ENCODE results near the gene ICA1.

ICA1 gene

GRCh38 chr7:8214244-8214824, 47.6 kb downstream of the ICA1 start:
- ATAC-seq (ENCODE audit: low read depth), result peak; percentile 35; the same call in 1 of the 3 replicates
- Histone ChIP-seq H3K4me3 (ENCODE audit: severe bottlenecking) (no peak overlapping the region), H3K9me3 (ENCODE audit: severe bottlenecking) (no peaks in the 10 kb centered on the region), H3K4me1 (ENCODE audit: insufficient read depth, poor library complexity, severe bottlenecking) (no peaks in the 10 kb centered on the region), H3K27me3 (ENCODE audit: insufficient read depth, poor library complexity, severe bottlenecking) (no peaks in the 10 kb centered on the region), H3K27ac (ENCODE audit: poor library complexity, severe bottlenecking) (no peak overlapping the region), H3K36me3 (ENCODE audit: low read depth) (no peaks in the 10 kb centered on the region)
- DNase-seq (ENCODE audit: low spot score), result no peak
- no peak for TF ChIP-seq CTCF (IDR thresholded peaks at IDR 0.05; ENCODE audit: poor library complexity, severe bottlenecking)

GRCh38 chr7:8213381-8213780, 48.6 kb downstream of the ICA1 start:
- H3K9me3 ChIP-seq (ENCODE audit: severe bottlenecking), result no peaks in the 10 kb centered on the region
- DNase-seq (ENCODE audit: low spot score) (no peak), ATAC-seq (ENCODE audit: low read depth) (no peak)
- H3K4me1 ChIP-seq (ENCODE audit: insufficient read depth, poor library complexity, severe bottlenecking), result no peaks in the 10 kb centered on the region
- no peak overlapping the region for H3K4me3 ChIP-seq (ENCODE audit: severe bottlenecking)
- no peaks in the 10 kb centered on the region for H3K36me3 ChIP-seq (ENCODE audit: low read depth)
- H3K27me3 ChIP-seq (ENCODE audit: insufficient read depth, poor library complexity, severe bottlenecking), result no peaks in the 10 kb centered on the region
- H3K27ac ChIP-seq (ENCODE audit: poor library complexity, severe bottlenecking), result no peak overlapping the region
- no peak for TF ChIP-seq CTCF (IDR thresholded peaks at IDR 0.05; ENCODE audit: poor library complexity, severe bottlenecking)

GRCh38 chr7:8212638-8213037, 49.3 kb downstream of the ICA1 start:
- Histone ChIP-seq H3K4me3 (ENCODE audit: severe bottlenecking) (no peak overlapping the region), H3K27ac (ENCODE audit: poor library complexity, severe bottlenecking) (no peak overlapping the region), H3K27me3 (ENCODE audit: insufficient read depth, poor library complexity, severe bottlenecking) (no peaks in the 10 kb centered on the region), H3K4me1 (ENCODE audit: insufficient read depth, poor library complexity, severe bottlenecking) (no peaks in the 10 kb centered on the region), H3K36me3 (ENCODE audit: low read depth) (no peaks in the 10 kb centered on the region), H3K9me3 (ENCODE audit: severe bottlenecking) (no peaks in the 10 kb centered on the region)
- DNase-seq (ENCODE audit: low spot score), result no peak
- no peak for TF ChIP-seq CTCF (IDR thresholded peaks at IDR 0.05; ENCODE audit: poor library complexity, severe bottlenecking)
- no peak for ATAC-seq (ENCODE audit: low read depth)

DNA sequence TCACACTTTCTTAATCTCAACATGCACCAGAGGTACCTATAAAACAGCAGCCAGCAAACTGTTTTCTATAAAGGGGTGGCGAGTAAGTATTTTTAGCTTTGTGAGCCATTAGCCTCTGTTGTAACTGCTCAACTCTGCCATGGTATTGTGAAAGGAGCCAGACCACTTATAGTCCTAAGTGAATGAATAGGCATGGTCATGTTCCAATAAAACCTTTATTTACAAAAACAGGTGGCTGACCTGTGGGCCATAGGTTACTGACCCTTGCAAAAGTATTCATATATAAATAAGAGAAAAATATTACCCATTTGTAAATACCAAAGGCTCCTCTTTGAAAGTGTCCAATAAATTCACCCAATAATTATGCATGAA, 50.3 kb downstream of the ICA1 start:
- no peaks in the 10 kb centered on the region for H3K9me3 ChIP-seq (ENCODE audit: severe bottlenecking)
- H3K27ac ChIP-seq (ENCODE audit: poor library complexity, severe bottlenecking), result no peak overlapping the region
- no peak for TF ChIP-seq CTCF (IDR thresholded peaks at IDR 0.05; ENCODE audit: poor library complexity, severe bottlenecking)
- H3K4me3 ChIP-seq (ENCODE audit: severe bottlenecking), result no peak overlapping the region
- no peaks in the 10 kb centered on the region for H3K4me1 ChIP-seq (ENCODE audit: insufficient read depth, poor library complexity, severe bottlenecking)
- H3K27me3 ChIP-seq (ENCODE audit: insufficient read depth, poor library complexity, severe bottlenecking), result no peaks in the 10 kb centered on the region
- DNase-seq (ENCODE audit: low spot score) (no peak), ATAC-seq (ENCODE audit: low read depth) (no peak)
- H3K36me3 ChIP-seq (ENCODE audit: low read depth), result no peaks in the 10 kb centered on the region

DNA sequence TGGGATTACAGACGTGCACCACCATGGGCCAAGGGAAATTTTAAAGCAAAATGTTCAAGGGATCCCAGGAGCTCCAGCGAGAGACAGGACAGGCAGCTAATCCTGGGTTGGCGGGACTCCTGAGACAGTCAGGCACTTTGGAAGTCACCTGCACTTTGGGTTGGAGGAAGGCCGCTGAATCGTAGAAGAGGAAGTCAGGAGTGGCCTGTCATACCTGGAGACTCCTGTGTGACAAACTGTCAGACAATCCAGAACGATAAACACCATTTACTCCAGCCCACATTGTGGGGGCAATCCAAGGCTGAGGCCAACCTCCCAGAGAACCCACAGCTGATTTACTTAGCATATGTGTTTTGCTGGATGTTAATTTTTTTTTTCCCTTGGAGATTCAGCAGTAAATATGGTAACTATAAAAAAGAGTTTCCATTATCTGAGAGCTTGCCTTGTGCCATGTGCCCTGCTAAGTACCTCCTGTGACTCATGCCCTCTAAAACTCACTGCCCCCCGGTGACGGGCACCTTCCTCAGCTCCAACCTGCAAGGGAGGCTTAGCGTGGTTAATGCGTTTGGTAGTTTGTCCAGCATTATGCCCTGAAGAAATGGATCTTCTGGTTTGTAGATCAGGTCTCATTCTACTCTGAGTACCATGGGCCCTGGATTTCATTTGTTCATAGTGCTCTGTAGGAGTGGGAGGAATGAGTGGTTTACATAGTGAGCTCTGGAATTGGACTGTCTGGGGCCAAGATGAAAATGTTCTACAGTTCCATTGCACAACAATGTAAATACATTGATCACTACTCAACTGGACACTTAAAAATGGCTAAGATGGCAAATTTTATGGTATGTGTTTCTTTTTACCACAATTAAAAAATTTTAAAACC, 50.9 kb downstream of the ICA1 start:
- TF ChIP-seq CTCF (IDR thresholded peaks at IDR 0.05; ENCODE audit: poor library complexity, severe bottlenecking), result no peak
- Histone ChIP-seq H3K4me3 (ENCODE audit: severe bottlenecking) (no peak overlapping the region), H3K9me3 (ENCODE audit: severe bottlenecking) (no peaks in the 10 kb centered on the region), H3K4me1 (ENCODE audit: insufficient read depth, poor library complexity, severe bottlenecking) (no peaks in the 10 kb centered on the region), H3K36me3 (ENCODE audit: low read depth) (no peaks in the 10 kb centered on the region), H3K27ac (ENCODE audit: poor library complexity, severe bottlenecking) (no peak overlapping the region), H3K27me3 (ENCODE audit: insufficient read depth, poor library complexity, severe bottlenecking) (no peaks in the 10 kb centered on the region)
- no peak for DNase-seq (ENCODE audit: low spot score)
- no peak for ATAC-seq (ENCODE audit: low read depth)

All from RWPE2 (cell line).